ENCODE data around the gene DALRD3.
A peak's percentile ranks its signal among the peaks of the same experiment; 100 is the strongest.

GRCh38 chr3:49017971-49018706 lies at the start of gene DALRD3:
- peak; percentile 36; the same call in 1 of the 2 replicates for TF ChIP-seq POLR2A (IDR thresholded peaks at IDR 0.05; ENCODE audit: low read depth, low read length)
- TF ChIP-seq TAF1 (IDR thresholded peaks at IDR 0.05; ENCODE audit: borderline replicate concordance, low read depth, low read length): 0 out of 2 replicates have a peak, but pooled peaks have one; percentile 2
- peak; percentile 54; the same call in 1 of the 2 replicates for TF ChIP-seq POLR2AphosphoS5 (IDR thresholded peaks at IDR 0.05; ENCODE audit: low read depth, low read length)
